GM10847 (cell line): ENCODE data around the gene ABHD2.

Experiments
- POLR2A ChIP-seq: IDR thresholded peaks from 2 replicates; pipeline ENCODE4 v1.6.1; 2011; ENCODE audit not compliant: insufficient read length; ENCODE audit errors: extremely low read depth

ABHD2 gene

DNA sequence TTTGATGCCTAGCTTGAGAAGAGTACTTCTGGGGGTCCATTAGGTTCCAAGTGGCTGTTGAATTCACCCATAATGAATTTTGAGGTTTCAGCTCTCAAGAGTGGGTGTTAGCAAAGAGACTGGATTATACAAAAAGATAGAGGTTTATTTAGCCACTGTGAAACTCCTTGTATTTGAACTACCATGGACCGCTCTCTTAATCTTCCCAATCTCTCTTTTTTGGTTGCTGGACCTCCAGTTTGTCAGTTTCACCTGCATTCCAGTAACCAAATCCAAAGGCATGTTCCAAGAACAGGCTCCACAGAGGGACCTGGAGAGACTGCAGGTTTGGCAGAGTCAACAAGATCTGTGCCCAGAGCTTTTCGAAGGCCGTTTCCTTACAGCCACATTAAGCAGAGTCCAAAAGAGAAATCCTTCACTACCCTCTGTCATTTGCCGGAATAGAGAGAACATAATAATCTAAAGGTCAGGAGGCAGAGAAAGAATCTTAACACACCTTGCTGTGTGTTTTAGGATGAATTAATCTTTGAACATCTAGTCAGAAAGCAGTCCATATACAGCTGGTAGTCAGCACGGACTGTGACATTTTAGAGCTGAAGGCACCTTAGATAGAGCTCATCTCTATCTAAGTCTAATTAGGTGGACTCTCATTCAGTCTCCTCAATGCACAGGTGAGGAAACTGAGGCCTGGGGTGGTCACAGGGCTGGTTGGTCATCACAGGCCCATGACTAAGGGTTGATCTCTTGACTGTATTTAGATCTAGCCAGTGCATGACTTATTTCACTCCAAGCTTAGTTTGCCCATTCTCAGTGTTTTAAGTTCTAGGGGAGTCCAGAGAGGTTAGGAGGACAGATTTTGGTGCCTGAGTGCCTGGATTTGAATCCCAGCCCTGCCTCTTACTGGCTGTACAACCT is 1.3 kb downstream of the ABHD2 start:
- TF ChIP-seq POLR2A: no peak

DNA sequence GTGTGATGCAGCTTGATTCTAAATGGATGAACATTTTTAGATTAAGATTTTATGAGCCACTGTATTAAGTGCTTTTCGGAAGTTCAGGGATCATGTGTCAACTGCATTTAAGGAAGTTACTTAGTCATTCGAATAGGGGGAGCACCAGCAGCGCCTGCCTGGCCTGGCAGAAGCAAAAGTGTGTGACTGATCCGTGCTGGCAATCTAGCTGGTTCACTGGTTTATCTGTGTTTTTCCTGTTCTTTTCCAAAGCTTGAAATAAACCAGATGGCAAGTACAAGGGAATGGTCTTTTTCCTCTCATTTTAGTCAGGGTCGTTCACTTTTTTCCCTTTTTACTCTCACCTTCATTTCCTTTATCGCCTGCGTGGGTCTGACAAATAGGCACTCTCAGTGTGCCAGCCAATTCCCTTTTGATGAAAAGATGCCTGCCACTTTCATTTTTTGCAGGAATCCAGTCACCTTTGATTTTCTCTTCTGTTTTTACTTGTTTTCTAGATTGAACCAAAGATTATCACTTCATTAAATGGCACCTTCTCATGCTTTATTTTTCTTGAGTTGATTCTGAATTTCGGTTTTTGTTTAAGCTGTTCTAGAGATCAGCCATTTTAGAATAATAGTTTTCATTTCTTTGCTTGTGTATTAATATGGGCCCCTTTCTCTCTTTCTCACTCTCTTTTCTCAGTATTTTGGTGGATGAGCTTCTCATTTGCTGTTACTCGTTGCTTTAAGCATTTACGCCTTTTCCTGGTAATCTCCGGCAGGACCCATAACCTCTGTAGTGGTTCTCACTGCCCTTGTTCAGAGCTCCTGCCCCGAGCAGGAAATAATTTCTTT is 2.8 kb downstream of the ABHD2 start:
- TF ChIP-seq POLR2A: no peak

DNA sequence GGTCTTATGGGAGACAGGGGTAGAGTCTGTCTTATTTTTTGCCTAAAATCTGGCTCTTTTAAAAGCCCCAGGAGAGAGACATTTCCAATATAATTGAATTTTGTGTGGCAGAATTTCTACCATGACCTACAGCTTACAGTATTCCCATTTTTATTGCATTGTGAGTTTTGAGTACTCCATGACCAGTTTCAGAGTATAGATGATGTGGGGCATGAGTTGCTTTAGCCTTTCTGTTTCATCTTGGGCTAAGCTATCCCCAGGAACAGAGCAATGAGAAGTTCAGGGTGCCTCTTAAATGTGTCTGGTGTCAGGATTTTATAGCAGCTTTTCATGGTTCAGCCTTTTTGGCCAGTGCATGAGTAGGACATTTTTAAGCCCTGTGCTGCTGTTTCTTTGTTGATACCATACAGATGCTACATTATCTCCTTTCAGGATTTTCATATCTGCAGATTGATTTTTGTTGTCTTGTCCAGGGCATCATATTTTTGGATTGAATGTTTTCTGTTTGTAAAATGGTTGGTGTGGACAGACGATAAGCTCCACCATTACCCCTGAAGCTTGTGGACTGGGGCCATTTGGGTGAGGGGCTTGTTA is 3.5 kb downstream of the ABHD2 start:
- TF ChIP-seq POLR2A: no peak

GRCh38 chr15:89093509-89093908 is 5.3 kb downstream of the ABHD2 start:
- no peak for TF ChIP-seq POLR2A

GRCh38 chr15:89095073-89095472 is 6.8 kb downstream of the ABHD2 start:
- no peak for TF ChIP-seq POLR2A

DNA sequence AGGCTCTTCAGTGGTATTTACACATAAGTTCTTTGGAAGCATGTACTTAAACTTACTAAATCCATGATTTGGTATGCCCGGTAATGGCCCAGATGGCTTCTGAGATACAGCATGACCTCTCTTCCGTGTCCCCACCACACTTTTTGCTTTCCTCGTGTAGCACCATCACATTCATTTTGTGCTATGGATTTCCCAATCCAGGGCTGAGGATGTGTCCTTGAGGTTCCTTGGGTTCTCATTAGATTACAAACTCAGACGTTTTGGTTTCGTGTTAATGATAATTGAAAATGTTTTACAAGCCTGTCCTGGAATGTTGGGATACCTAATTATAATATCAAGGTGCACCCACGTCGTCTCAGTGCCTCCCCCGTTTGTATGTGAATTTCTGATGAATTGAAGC is 7.3 kb downstream of the ABHD2 start:
- no peak for TF ChIP-seq POLR2A

DNA sequence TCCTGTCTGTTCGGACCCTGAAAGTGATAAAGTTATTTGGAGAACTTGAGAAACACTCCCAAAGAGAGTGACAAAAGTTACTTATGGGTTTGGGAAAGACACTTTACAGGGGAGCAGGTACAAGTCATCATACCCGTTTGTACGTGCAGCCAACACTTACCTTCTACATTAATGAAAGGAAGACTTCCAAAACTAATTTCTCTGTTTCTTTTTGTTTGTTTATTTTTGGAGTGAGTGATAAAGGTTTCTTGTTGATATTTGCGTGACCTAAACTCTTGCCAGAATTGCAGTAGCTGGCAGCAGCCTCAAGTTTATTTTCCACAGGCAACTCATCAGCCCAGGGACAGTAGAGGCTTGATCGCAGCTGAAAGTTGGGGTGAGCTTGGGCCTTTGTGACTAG is 8.4 kb downstream of the ABHD2 start:
- no peak for TF ChIP-seq POLR2A

- TF ChIP-seq POLR2A: no peak
Observed at GRCh38 chr15:89097313-89097712, 9.1 kb downstream of the ABHD2 start.

DNA sequence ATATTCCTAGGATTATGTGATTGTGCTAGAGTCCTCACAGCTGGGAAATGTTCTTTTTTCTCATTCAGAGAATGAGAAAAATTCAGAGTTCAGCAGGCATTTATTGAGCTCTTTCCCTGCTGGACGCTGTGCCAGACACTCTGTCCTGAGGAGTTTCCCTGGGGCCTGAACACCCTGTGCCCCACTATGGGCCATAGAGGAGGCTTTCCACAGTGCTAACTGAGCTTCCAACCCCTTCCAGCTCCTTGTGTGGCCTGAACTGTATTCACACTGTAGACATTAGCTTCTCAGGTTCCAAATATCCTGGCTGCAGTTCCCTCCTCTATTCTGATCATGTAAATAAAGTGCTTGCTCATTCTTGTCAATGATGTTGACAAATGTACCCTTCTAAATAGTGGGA is 10.0 kb downstream of the ABHD2 start:
- no peak for TF ChIP-seq POLR2A

GRCh38 chr15:89099968-89100367 is 11.7 kb downstream of the ABHD2 start:
- no peak for TF ChIP-seq POLR2A

DNA sequence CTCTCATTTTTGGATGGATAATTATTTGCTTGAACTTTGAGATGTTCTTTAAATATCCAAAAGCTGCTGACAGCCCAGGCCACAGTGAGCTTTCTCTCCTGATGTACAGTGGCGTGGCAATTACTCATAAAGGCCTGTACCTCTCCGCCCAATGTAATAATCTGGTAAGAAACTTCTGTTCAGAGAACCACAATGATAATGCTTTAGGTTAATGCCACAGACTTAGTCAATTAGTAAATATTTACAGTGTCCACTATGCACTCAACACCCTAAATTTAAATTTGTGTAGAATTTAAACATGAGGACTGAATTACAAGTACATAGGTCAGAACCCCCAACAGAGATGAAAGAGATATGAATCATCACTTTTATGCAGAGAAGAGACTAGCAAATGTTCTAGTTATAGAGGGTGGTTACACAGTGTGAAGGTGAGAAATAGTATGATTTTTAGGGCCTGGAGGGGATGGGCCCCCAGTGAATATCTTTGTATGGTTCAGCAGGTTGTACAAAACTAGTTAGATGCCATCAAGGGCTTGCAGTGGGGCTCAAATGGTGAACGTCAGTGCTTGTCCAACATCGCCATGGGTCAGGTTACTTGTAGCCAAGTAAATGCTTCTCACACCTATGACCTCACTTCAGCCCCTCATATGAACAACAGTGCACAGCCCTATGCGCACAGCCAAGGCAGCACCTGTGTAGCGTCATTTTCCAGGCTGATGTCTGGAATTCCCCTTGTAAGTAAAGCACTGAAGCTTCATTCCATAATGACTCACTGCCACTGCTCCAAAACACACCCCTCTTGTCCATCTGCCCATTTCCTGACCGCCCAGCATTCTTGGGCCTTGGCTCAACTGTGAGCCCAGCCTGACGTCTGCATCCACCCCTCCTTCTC is 13.3 kb downstream of the ABHD2 start:
- no peak for TF ChIP-seq POLR2A

- TF ChIP-seq POLR2A: no peak
Observed at GRCh38 chr15:89103481-89104171, 15.4 kb downstream of the ABHD2 start.

DNA sequence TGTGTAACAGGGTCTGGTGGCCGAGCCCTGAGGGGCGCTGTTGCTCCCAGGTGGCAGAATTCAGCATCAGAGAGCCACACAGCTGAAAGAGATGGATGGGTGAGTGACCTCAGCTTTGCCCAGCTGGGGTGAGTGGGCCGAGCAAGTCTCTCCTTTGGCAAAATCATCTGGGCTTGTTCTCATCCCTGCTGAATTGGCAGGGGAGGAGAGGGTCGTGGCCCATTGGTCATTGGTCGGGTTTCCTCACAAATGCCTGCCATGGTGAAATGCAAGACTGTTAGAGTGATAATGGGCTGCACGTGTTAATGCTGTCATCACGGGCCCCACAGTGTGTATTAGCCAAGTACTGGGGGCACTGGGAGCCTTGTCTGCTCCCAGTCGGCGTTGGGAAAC is 15.9 kb downstream of the ABHD2 start:
- TF ChIP-seq POLR2A: no peak

DNA sequence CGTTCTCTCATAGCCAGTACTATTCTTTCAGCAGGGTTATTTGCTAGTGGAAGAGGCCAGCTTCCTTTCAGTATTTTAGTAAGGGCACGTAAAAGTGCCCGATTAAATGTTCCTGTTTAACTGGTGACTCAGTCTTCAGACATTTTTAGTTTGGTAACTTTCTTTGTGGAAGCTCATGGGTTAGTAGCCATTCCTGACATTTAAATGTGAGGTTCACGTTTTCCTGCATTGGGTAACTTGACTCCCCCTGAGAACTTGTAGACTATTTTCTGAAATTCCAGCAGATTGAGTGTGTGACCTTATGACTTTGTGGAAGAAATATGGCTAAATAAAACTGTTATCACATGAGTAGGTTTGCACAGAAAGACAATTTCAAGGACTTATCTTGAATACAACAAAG is 16.9 kb downstream of the ABHD2 start:
- TF ChIP-seq POLR2A: no peak

GRCh38 chr15:89106200-89106599 is 17.9 kb downstream of the ABHD2 start:
- no peak for TF ChIP-seq POLR2A

- TF ChIP-seq POLR2A: no peak
Observed at GRCh38 chr15:89107984-89108383, 19.7 kb downstream of the ABHD2 start.
